Lower leg skin (tissue), 4 donors: Measurements from ENCODE around the gene LRRC75A. TPM values are rescaled to one million over a fixed set of nuclear protein-coding genes. Genes with fewer than 3 reads are reported as not detected.

Experiments used
- DNase-seq, 2 donors: peaks; one replicate each; pipeline ENCODE4 v3.0.0-alpha.2; 2019; ENCODE audit warnings: low spot score in 2 of 2
- H3K4me3 ChIP-seq: fragments of 200-600 bp; sonication (generic); 2 replicates; pipeline ENCODE4 v1.5.1; 2017; ENCODE audit warnings: mild to moderate bottlenecking, low read depth; ENCODE audit not compliant: poor library complexity, severe bottlenecking
- CTCF ChIP-seq, 3 donors: fragments of 450-650 bp; IDR thresholded peaks; one replicate each; pipeline ENCODE4 v1.5.1; 2016; ENCODE audit warnings: antibody characterized with exemption in 3 of 3, mild to moderate bottlenecking in 3 of 3, moderate library complexity in 2 of 3
- POLR2A ChIP-seq, 2 donors: fragments of 450-650 bp; IDR thresholded peaks; one replicate each; pipeline ENCODE4 v1.6.1; 2016 to 2017; ENCODE audit warnings: antibody characterized with exemption in 2 of 2, mild to moderate bottlenecking in 1 of 2, moderate library complexity in 1 of 2
- WGBS, 2 donors: methylation state at CpG; one replicate each; pipeline ENCODE4 v1.1.5; 2018; 5-methylcytosine and 5-hydroxymethylcytosine counted together
- intact Hi-C: fragments of 100-400 bp; cut with DNase I; formaldehyde crosslinking; loops from one replicate; pipeline ENCODE4 v1.15.0; 2023; ENCODE audit warnings: low total_unique reads
- total RNA-seq, 4 donors: library from RNA; depleted of rRNA; stranded (reverse); fragments of >200 nt; gene quantifications; one replicate each; pipeline ENCODE4 v1.1.0, GENCODE V29; 2016

Gene LRRC75A
- total RNA-seq, 4 donors from 2014 or later: 0.74 to 1.6 (median 0.99) TPM

DNA sequence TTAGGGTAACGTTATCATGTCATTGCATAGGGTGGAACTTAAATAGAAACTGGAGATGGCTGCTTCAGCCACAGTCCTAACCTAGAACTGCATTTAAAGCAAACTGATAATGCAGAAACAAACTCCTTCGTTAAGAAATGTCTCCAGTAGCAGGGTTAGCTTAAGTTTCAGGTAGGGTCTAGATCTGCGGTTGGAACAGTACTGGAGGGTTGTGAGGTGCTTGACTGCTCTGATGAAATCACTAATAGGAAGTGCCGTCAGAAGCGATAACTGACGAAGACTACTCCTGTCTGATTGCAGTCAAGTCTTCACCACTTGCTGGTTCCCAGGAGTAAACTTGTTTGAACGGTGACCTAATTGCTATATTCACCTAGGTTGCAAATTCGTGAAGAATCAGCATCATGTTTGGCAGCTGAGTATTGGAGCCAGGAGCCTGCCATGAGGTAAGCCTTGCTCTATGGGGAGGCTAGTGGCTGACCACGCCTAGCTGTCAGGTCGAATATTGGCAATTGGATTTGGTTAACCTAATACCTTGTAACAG lies 52.1 kb downstream of the LRRC75A start:
- DNase-seq: no peak
- intact Hi-C loops: no loop called here
- TF ChIP-seq POLR2A (IDR thresholded peaks at IDR 0.05) (no peak), CTCF (IDR thresholded peaks at IDR 0.05) (no peak)
- H3K4me3 ChIP-seq: peak overlapping the region; percentile 93
- 4 to 10% methylated on average over 10 of the region's 10 CpGs for WGBS, 2 donors

DNA sequence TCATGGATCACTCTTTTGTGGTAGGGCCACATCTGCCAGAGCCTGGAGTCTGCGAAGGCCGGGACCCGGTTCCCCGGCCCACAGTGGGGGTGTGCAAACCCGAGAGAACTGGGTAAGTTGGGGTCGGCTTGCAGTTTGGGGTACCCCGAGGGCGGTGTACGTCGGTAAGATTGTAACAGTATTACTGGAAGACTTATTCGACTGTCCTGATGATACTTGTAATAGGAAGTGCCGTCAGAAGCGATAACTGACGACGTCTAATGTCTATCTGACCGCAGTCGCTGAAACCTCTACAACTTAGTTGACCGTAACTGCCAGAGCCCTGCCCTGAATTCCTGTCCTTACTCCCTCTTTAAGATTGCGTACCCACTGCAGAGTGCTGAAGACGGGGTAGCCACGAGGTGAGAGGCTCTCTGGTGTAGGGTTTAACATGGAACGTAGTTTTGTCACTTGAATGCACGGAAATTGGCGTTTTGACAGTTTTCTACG lies 52.6 kb downstream of the LRRC75A start:
- TF ChIP-seq POLR2A (IDR thresholded peaks at IDR 0.05) (no peak), CTCF (IDR thresholded peaks at IDR 0.05) (no peak)
- DNase-seq: no peak
- WGBS, 2 donors: 0% methylated on average over 21 to 25 of the region's 25 CpGs
- H3K4me3 ChIP-seq: peak overlapping the region; percentile 93
- intact Hi-C loops: no loop called here

- WGBS, 2 donors: 0 to 1% methylated on average over 35 to 38 of the region's 46 CpGs
- peak overlapping the region; percentile 93 for H3K4me3 ChIP-seq
- TF ChIP-seq POLR2A (IDR thresholded peaks at IDR 0.05) (no peak), CTCF (IDR thresholded peaks at IDR 0.05) (no peak)
- DNase-seq: peak; percentile 97 to 99
- intact Hi-C loops: no loop called here
Observed at GRCh38 chr17:16438557-16439302, 53.3 kb downstream of the LRRC75A start.

- TF ChIP-seq POLR2A (IDR thresholded peaks at IDR 0.05): no peak
- no peak for TF ChIP-seq CTCF (IDR thresholded peaks at IDR 0.05)
- no peak for DNase-seq
- H3K4me3 ChIP-seq: no peak overlapping the region
- intact Hi-C loops: no loop called here
- 16 to 21% methylated on average over 8 of the region's 8 CpGs for WGBS, 2 donors
Observed at GRCh38 chr17:16438173-16438556, 53.8 kb downstream of the LRRC75A start.

DNA sequence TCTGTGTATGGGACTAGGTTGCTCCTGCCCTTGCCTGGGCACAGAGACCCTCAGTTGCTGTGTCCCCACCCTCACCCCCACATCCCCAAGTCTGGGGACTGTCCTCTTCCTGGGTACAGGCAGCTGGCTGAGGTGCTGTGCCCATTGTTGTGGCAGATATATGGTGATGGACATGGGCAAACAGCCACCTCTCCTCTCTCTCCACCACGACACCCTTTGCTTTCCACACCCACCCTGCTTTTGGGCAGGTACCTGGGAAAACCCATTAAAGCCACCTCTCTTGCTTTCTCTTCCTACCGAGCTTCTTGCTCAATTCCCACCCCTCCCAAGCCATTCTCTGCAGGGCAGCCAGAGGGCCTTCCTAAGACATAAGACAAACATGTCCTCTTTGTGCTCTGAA lies 54.9 kb downstream of the LRRC75A start:
- TF ChIP-seq POLR2A (IDR thresholded peaks at IDR 0.05) (no peak), CTCF (IDR thresholded peaks at IDR 0.05) (no peak)
- 51 to 56% methylated on average over 2 of the region's 2 CpGs for WGBS, 2 donors
- H3K4me3 ChIP-seq: no peak overlapping the region
- no peak for DNase-seq
- intact Hi-C loops: no loop called here
